Activated naive CD8-positive, alpha-beta T cell treated with anti-CD3 and anti-CD28 coated beads for 36 hours (primary cell): ENCODE results near the gene TESK1. TPM values are rescaled to one million over a fixed set of nuclear protein-coding genes. Genes with fewer than 3 reads are reported as not detected.
A peak's percentile ranks its signal among the peaks of the same experiment; 100 is the strongest.
"Not testable (repeated sequence)": the region's sequence is repeated elsewhere in the genome, so short reads cannot be mapped to it uniquely, and the experiment has no call there.

ENCODE experiments used
- DNase-seq: peaks from one replicate; pipeline ENCODE4 v3.0.0; 2021
- H3K27ac Mint-ChIP-seq: one replicate; pipeline ENCODE4 v1.8.0; 2022; ENCODE audit warnings: mild to moderate bottlenecking, moderate library complexity, mixed read lengths
- H3K27me3 Mint-ChIP-seq: one replicate; pipeline ENCODE4 v1.8.0; 2022; ENCODE audit warnings: mild to moderate bottlenecking, mixed read lengths
- H3K36me3 Mint-ChIP-seq: one replicate; pipeline ENCODE4 v1.8.0; 2021; ENCODE audit warnings: mild to moderate bottlenecking, mixed read lengths
- H3K4me1 Mint-ChIP-seq: one replicate; pipeline ENCODE4 v1.8.0; 2021; ENCODE audit warnings: mixed read lengths
- H3K4me3 Mint-ChIP-seq: one replicate; pipeline ENCODE4 v1.8.0; 2022; ENCODE audit warnings: mild to moderate bottlenecking, moderate library complexity, mixed read lengths
- H3K9me3 Mint-ChIP-seq: one replicate; pipeline ENCODE4 v1.8.0; 2022; ENCODE audit warnings: mixed read lengths
- total RNA-seq, 2 experiments: library from RNA; stranded (reverse); gene quantifications; one replicate each; pipeline ENCODE4 v1.2.3, GENCODE V29; 2021

Gene TESK1
- total RNA-seq, 2 experiments from 2014 or later: 24.9 to 26.0 TPM

GRCh38 chr9:35643046-35643445 is 38.0 kb downstream of the TESK1 start:
- no peak overlapping the region for H3K27ac Mint-ChIP-seq
- H3K27me3 Mint-ChIP-seq: no peaks in the 10 kb centered on the region
- H3K4me1 Mint-ChIP-seq: peaks cover 47% of the 10 kb centered on the region
- H3K36me3 Mint-ChIP-seq: peaks cover 32% of the 10 kb centered on the region
- H3K4me3 Mint-ChIP-seq: no peak overlapping the region
- no peak for DNase-seq
- H3K9me3 Mint-ChIP-seq: peaks cover 5% of the 10 kb centered on the region

- not testable (repeated sequence) for DNase-seq, H3K27me3 Mint-ChIP-seq, H3K9me3 Mint-ChIP-seq
- H3K4me3 Mint-ChIP-seq: peak overlapping the region; percentile 88
- H3K36me3 Mint-ChIP-seq: peaks cover 30% of the 10 kb centered on the region
- peak overlapping the region; percentile 91 for H3K27ac Mint-ChIP-seq
- H3K4me1 Mint-ChIP-seq: peaks cover 43% of the 10 kb centered on the region
Observed at GRCh38 chr9:35645736-35646135, 40.7 kb downstream of the TESK1 start.

DNA sequence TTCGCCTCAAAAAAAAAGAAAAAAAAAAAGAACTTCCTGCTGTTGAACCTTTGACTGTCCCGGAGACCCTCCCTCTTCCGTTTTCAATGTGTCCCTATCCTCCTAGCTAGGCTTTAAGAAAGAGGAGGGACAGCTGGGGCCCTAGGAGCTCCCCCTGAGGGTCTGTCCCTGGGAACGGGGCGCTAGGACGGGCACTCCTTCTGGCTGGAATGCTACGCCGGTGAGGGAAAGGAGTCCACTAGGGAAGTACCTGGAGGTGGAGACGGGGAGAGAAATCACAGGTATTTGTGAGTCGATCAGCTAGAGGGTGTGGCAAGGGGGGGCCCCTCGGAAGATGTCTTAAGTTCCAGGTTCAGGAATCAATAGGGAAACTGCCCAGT is 41.1 kb downstream of the TESK1 start:
- DNase-seq: no peak
- Mint-ChIP-seq H3K36me3 (peaks cover 27% of the 10 kb centered on the region), H3K4me3 (peak overlapping the region; percentile 88), H3K4me1 (peaks cover 44% of the 10 kb centered on the region), H3K27ac (peak overlapping the region; percentile 91), H3K27me3 (no peaks in the 10 kb centered on the region), H3K9me3 (no peaks in the 10 kb centered on the region)

GRCh38 chr9:35646533-35647265 is 41.6 kb downstream of the TESK1 start:
- H3K27ac Mint-ChIP-seq: peak overlapping the region; percentile 91
- H3K27me3 Mint-ChIP-seq: no peaks in the 10 kb centered on the region
- H3K9me3 Mint-ChIP-seq: no peaks in the 10 kb centered on the region
- peaks cover 43% of the 10 kb centered on the region for H3K4me1 Mint-ChIP-seq
- H3K36me3 Mint-ChIP-seq: peaks cover 21% of the 10 kb centered on the region
- DNase-seq: peak; percentile 93
- peak overlapping the region; percentile 88 for H3K4me3 Mint-ChIP-seq

DNA sequence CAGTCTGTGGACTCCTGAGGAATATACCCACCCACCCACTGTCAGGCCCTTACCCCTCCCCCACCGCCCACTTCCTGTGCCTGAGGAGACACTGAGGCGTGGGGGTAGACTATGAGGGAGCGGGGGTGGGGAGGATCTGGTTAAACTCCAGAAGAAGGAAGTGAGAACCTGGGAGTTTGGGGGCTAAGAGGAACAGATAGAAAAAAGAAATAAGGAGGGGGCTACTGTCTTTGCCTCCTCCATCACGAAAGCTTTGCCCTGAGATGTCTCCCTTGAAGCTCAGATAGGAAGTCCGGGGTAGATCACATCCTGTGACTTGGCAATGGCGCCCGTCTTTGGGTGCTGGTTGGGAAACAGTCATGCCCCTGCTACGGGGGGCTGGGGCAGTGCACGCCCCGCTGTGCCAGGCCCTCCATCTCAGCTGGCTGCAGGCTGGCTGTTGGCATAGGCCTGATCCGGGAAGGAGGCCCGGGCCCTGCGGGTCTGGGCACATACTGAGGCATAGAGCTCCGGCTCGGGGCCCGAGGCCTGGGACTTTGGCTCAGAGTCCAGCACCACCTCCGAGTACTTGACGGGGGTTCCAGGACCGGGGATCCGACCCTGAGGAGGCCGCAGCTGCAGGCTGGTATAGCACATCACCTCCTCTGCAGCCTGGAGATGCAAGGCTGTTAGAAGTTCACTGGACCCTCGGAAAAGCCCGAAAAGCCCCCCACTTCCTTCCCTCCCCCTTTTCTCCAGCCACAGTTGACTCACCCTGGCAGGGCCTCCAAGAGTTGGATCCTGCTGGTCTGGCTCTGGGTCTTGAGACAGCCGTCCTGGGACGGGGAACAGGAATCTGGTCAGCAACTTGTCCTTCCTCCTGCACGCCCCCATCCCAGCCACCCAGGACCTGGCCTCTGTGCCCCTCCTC is 44.6 kb downstream of the TESK1 start:
- H3K27me3 Mint-ChIP-seq: no peaks in the 10 kb centered on the region
- peak; percentile 39 for DNase-seq
- no peaks in the 10 kb centered on the region for H3K9me3 Mint-ChIP-seq
- H3K4me1 Mint-ChIP-seq: peaks cover 48% of the 10 kb centered on the region
- H3K4me3 Mint-ChIP-seq: peak overlapping the region; percentile 92
- H3K36me3 Mint-ChIP-seq: peaks cover 14% of the 10 kb centered on the region
- H3K27ac Mint-ChIP-seq: peak overlapping the region; percentile 93

- Mint-ChIP-seq H3K27me3 (no peaks in the 10 kb centered on the region), H3K4me1 (peaks cover 46% of the 10 kb centered on the region), H3K27ac (peak within 1 kb of the TSS; percentile 93), H3K4me3 (peak within 1 kb of the TSS; percentile 92), H3K36me3 (peaks cover 14% of the 10 kb centered on the region), H3K9me3 (no peaks in the 10 kb centered on the region)
- peak; percentile 43 for DNase-seq
Observed at GRCh38 chr9:35650341-35651158, 45.5 kb downstream of the TESK1 start, which contains the start of gene SIT1. Gene SIT1 (minus strand): TSS chr9:35650931. CDS start chr9:35650853, 78 bp downstream.

DNA sequence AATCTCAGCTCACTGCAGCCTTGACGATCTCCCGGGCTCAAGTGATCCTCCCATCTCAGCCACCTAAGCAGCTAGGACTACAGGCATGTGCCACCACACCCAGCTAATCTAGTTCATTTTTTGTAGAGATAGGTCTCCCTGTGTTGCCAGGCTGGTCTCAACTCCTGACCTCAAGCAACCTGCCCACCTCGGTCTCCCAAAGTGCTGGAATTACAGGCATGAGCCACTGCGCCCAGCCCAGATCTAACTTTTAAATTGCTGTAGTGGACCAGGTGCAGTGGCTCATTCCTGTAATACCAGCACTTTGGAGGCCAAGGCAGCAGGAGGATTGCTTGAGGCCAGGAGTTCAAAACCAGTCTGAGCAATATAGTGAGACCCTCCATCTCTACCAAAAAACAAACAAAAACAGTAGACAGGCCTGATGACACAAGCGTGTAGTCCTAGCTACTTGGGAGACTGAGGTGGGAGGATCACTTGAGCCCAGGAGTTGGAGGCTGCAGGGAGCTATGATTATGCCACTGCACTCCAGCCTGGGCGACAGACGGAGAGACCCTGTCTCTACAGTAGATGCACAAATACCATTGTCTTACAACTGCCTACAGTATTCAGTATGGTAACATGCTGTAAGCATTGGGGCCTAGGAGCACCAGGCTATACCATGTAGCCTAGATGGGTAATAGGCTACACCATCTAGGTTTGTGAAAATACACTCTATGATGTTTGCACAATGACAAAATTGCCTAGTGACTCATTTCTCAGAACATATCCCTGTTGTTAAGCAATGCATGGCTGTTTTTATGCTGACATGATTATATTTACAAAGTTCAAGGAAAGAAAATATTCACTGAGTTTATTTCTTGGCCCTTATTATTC is 47.1 kb downstream of the TESK1 start:
- Mint-ChIP-seq H3K4me1 (peaks cover 58% of the 10 kb centered on the region), H3K27me3 (no peaks in the 10 kb centered on the region), H3K36me3 (peaks cover 12% of the 10 kb centered on the region), H3K9me3 (no peaks in the 10 kb centered on the region), H3K4me3 (peak overlapping the region; percentile 92), H3K27ac (peak overlapping the region; percentile 70)
- no peak for DNase-seq

- no peak overlapping the region for H3K27ac Mint-ChIP-seq
- H3K27me3 Mint-ChIP-seq: peaks cover 2% of the 10 kb centered on the region
- peaks cover 12% of the 10 kb centered on the region for H3K36me3 Mint-ChIP-seq
- H3K4me1 Mint-ChIP-seq: peaks cover 58% of the 10 kb centered on the region
- no peak for DNase-seq
- H3K4me3 Mint-ChIP-seq: no peak overlapping the region
- H3K9me3 Mint-ChIP-seq: peaks cover under 1% of the 10 kb centered on the region
Observed at GRCh38 chr9:35652829-35653209, 47.8 kb downstream of the TESK1 start.

DNA sequence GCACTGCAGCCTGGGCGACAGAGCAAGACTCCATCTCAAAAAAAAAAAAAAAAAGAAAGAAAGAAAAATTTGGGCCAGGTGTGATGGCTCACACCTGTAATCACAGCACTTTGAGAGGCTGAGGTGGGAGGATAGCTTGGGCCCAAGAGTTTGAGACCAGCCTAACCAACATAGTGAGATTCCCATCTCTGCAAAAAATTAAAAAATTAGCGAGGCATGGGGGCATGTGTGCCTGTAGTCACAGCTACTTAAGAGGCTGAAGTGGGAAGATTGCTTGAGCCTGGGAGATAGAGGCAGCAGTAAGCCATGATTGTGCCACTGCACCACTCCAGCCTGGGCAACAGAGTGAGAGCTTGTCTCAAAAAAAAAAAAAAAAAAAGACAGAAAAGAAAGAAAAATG is 48.5 kb downstream of the TESK1 start:
- H3K27ac Mint-ChIP-seq: peak overlapping the region; percentile 20
- no peak overlapping the region for H3K4me3 Mint-ChIP-seq
- peaks cover 11% of the 10 kb centered on the region for H3K36me3 Mint-ChIP-seq
- peaks cover 2% of the 10 kb centered on the region for H3K9me3 Mint-ChIP-seq
- H3K4me1 Mint-ChIP-seq: peaks cover 52% of the 10 kb centered on the region
- no peak for DNase-seq
- H3K27me3 Mint-ChIP-seq: peaks cover 4% of the 10 kb centered on the region

- Mint-ChIP-seq H3K27ac (no peak overlapping the region), H3K9me3 (peaks cover 2% of the 10 kb centered on the region), H3K27me3 (peaks cover 4% of the 10 kb centered on the region), H3K36me3 (peaks cover 20% of the 10 kb centered on the region), H3K4me1 (peaks cover 60% of the 10 kb centered on the region), H3K4me3 (peak overlapping the region; percentile 18)
- DNase-seq: no peak
Observed at GRCh38 chr9:35656348-35656747, 51.3 kb downstream of the TESK1 start.

DNA sequence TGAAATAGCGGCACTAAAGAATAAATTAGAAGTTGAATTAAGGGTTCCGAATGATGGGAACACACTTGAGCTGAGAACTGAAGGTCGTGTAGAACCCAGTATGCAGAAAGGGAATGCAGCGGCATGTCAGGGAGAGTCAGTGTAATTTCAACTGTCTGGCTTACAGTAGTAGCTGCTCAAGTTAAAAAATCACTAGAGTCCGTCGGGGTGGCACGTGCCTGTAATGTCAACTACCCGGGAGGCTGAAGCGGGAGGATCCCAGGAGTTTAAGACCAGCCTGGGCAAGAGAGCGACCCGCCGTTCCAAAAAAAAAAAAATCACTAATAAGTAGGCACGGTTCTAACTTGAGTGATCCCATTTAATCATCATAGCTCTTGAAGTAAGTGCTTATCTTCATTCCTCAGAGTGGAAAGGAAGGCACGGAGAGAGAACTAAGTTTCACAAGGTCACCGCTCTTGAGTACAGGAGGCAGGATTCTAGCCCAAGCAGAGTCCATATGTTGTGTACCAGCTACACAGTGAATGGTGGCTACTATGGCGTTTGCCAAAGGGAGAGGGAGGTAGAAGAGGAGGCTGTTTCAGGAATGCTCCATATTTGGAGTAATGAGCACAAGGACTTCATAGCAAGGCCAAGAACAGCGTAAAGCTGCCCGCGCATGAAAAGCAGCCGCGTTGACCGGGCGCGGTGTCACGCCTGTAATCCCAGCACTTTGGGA is 51.9 kb downstream of the TESK1 start:
- DNase-seq: no peak
- peaks cover 25% of the 10 kb centered on the region for H3K36me3 Mint-ChIP-seq
- peak overlapping the region; percentile 86 for H3K4me3 Mint-ChIP-seq
- H3K4me1 Mint-ChIP-seq: peaks cover 59% of the 10 kb centered on the region
- H3K27ac Mint-ChIP-seq: peak overlapping the region; percentile 98
- H3K27me3 Mint-ChIP-seq: peaks cover 4% of the 10 kb centered on the region
- H3K9me3 Mint-ChIP-seq: peaks cover 2% of the 10 kb centered on the region

DNA sequence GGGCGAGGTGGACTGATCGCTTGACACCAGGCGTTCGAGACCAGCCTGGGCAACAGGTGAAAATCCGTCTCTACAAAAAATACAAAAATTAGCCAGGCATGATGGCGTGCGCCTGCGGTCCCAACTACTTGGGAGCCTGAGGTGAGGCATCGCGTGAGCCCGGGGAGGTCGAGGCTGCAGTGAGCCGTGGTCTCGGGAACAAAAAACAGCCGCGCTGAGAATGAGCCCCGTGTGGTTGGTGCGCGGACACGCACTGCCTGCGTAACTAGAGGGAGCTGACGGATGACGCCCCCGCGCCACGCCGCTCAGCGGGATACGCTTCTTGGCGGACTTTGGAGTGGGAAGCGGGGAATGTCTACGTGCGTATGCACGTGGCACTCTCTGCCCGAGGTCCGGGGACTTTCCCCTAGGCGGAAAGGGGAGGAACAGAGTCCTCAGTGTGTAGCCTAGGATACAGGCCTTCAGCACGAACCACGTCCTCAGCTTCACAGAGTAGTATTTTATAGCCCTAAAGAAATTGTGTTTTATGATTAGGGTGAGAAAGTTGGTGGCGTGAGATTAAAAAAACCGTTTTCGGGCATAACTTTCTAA is 52.6 kb downstream of the TESK1 start, which contains the start of gene RMRP:
Gene RMRP, minus strand, starts transcription at position 474 of the 591 bp plus-strand sequence.
- H3K27me3 Mint-ChIP-seq: peaks cover 4% of the 10 kb centered on the region
- peaks cover 3% of the 10 kb centered on the region for H3K9me3 Mint-ChIP-seq
- peaks cover 63% of the 10 kb centered on the region for H3K4me1 Mint-ChIP-seq

More for the DNA sequence above, 52.6 kb downstream of the TESK1 start, which contains the start of gene RMRP:
- peaks cover 30% of the 10 kb centered on the region for H3K36me3 Mint-ChIP-seq
- peak; percentile 95 for DNase-seq
- H3K4me3 Mint-ChIP-seq: peak within 1 kb of the TSS; percentile 86
- peak within 1 kb of the TSS; percentile 98 for H3K27ac Mint-ChIP-seq
